Activated gamma-delta T cell treated with anti-CD3 and anti-CD28 coated beads, Interleukin-2, amount 50 U/mL, for 16 hours (primary cell): ENCODE measurements around the gene DACT2.
"Not testable (repeated sequence)": the region's sequence is repeated elsewhere in the genome, so short reads cannot be mapped to it uniquely, and the experiment has no call there.

Source experiments
- DNase-seq: peaks from one replicate; pipeline ENCODE4 v3.0.0-alpha.2; 2020; ENCODE audit warnings: low read depth

Gene DACT2

GRCh38 chr6:168301648-168302398 lies 17.8 kb downstream of the DACT2 start:
- DNase-seq = no peak

DNA sequence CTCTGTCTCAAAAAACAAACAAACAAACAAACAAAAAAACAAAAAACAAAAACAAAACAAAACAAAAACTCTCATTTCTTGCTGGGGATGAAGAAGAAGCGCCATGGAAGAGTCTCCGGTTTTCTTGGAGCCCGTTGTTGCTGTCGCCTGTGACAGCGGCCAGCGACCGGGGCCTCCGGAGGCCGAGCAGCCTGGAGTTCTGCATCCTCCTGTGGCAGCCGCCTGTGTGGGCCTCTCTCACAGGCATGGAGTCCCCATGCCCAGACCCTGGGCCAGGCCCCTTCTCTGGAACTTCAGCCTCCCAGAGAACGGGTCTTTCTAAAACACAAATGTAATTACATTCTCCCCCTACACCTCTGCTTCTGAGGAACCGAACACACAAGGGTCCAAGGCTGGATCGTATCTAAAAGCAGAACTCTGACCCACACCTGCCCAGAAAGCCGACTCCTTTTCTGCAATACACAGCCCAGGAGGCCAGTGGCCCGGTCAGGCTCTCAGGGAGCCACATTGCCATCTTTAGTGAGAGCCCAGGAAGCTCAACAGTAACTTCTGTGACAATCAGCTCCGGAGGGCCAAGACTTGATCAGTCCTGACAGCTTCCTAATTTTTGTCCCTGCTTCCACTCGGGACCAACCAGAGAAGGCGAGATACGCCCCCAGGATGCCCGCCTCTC lies 18.5 kb downstream of the DACT2 start:
- DNase-seq = no peak

DNA sequence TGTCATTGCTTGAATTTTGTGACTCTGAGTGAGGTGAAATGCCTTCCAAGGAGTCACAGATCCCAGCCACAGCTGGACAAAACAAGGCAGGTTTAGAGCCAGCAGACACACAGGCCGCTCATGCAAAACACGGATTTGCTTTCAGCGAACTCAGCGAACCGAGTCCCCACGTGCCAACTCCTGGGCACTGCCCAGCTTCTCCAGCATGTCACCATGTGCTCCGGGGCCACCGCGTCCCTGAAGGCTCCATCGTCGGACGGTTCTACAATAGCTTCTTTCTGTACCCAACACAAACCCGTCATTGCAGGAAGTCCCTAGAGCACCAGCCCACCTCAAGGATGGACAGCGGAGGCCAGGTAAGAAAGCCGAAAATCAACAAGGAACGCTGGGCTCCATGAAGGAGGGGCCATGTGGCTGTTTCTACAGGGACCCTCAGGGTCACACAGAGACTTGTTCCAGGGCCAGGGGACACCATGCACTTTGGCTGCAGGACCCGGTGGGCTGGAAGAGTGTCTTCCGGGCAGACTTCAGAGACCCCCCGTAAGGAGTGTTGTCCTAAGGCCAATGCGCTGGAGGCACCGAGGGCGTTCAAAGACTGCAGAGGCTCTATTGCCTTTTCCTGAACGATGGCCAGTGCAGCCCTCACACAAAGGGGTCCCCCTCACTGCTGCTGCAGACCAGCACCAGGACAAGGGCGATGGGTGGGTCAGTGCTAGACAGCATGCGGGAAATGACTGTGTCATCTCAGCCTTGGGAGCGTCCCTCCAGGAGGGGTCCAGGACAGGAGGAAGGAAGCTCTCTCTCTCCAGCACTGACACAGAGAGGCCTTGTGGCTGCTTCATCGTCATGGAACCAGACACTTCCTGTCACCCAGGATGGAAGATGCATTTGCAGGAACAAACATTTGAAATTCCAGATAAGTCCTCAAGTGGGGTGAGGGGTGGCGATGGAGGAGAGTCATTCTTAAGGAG lies 19.8 kb downstream of the DACT2 start:
- no peak for DNase-seq

DNA sequence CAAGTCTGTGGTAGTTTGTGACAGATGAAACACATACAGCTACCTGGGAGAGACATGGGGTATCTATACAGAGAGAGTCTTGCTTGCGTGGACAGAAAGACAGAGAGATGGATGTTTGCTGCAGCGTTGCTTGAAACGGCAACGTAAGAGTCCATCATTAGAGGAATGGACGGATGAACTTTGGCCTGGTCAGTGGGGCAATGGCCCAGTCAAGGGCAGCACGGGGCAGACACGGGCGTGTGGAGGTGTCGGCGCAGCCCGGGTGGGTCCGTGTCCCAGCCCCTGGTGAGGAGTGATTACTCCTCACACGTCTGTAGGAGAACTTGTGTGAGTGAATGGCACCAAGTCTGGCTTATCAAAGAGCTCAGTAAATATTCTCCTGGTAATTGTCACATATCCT lies 21.9 kb downstream of the DACT2 start:
- no peak for DNase-seq

GRCh38 chr6:168294901-168295300 lies 24.7 kb downstream of the DACT2 start:
- DNase-seq = no peak

DNA sequence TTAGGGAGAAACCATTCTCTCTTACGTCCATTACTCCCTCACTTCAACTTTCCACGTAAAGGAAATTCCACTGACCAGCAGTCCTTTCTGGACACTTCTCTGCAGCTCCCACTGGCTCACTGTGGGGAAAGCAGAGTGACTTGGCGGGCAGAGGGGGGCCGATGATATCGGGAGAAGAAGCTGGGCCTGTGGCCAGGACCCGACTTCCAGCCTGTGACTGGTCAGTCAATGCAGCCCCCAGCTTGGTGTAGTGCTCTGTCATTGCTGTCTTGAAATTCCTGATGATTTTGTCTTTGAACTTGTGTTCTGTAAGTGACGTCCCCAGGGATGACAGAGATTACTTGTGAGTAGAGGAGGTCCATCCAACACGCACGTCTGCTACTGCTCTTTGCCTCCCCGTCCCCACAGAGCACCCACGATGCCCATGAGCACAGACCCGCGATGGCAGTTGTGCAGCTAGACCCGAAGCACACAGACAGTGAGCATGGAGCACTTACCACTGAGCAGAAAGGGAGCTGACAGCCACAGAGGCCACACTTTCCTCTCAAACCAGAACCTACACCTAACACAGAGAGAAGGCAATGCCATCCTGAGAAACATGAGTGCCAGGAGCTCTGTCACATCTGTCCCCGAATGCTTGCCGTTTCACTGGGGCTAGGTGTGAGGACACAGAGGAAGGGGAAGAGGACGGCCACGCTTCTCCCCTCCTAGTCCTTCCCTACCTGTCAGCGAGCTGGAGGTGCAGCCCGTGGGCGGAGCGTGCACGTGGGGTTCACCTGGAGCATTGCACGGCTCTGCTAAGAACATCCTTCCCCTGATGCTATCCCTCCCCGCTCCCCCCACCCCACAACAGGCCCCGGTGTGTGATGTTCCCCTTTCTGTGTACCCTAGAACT lies 25.7 kb downstream of the DACT2 start:
- no peak for DNase-seq

GRCh38 chr6:168292826-168293225 lies 26.8 kb downstream of the DACT2 start:
- no peak for DNase-seq

DNA sequence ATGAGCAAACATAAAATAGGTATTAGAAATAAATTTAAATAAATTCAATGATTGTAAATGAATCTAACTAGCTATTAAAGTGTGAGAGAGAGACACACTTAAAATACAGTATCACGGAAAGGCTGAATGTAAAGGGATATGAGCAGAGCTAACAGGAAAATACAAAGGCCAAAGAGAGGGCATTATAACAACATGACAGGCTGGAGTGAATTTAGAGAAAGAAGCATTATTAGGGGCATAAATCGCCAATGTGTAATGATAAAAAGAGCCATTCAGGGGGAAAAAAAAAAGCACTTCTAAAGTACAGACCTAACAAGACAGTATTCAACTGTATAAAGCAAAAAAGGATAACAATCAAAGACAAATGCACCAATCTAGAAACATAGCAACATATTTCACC lies 28.1 kb downstream of the DACT2 start:
- DNase-seq = no peak

GRCh38 chr6:168290095-168290494 lies 29.5 kb downstream of the DACT2 start:
- no peak for DNase-seq

DNA sequence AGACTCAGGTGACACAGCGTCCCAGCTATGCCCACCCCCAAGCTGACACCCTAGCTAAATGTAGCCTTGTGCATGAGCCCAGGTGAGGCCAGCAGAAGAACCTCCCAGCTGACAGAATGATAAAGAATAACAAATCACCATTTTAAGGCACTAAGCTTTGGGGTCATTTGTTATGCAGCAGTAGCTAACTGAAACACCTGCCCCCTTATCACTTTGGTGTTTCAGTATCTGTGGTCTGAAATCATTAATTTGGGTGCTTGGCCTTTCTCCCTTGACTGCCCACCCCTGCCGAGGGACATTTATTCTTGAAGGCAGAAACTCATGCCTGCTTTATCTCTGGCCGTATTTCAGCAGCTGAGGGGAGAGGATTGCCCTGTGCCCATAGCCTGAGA lies 30.0 kb downstream of the DACT2 start:
- DNase-seq = no peak

- DNase-seq = no peak
These were observed 30.6 kb downstream of the DACT2 start for GRCh38 chr6:168288781-168289570.

- DNase-seq = not testable (repeated sequence)
These were observed 32.1 kb downstream of the DACT2 start for GRCh38 chr6:168287460-168287859.

- not testable (repeated sequence) for DNase-seq
These were observed 32.7 kb downstream of the DACT2 start for GRCh38 chr6:168286771-168287446.

- no peak for DNase-seq
These were observed 33.5 kb downstream of the DACT2 start for GRCh38 chr6:168286116-168286515.

- DNase-seq = no peak
These were observed 34.1 kb downstream of the DACT2 start for GRCh38 chr6:168285456-168285855.

GRCh38 chr6:168284187-168284586 lies 35.4 kb downstream of the DACT2 start:
- no peak for DNase-seq

- no peak for DNase-seq
These were observed 35.9 kb downstream of the DACT2 start for GRCh38 chr6:168283686-168284025.

GRCh38 chr6:168282985-168283685 lies 36.4 kb downstream of the DACT2 start:
- DNase-seq = no peak

DNA sequence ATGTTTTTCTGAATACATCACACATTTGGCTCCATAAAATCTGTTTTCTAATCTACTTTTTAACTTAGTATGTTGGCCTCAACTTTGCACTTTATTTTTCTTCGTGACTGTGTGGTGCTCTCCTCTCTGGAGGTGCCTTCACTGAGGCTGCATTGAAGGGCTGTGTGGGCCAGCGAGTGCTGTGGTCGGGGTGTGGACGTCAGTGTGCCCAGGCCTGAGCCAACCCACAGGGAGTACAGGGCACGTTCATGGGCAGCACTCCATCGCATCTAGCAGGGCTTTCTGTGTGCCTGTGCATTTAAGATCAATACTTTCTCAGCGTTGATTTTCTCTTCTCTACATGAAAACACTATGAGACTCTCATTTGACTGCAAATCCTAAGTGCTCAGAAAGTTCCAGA lies 37.8 kb downstream of the DACT2 start:
- DNase-seq = no peak

DNA sequence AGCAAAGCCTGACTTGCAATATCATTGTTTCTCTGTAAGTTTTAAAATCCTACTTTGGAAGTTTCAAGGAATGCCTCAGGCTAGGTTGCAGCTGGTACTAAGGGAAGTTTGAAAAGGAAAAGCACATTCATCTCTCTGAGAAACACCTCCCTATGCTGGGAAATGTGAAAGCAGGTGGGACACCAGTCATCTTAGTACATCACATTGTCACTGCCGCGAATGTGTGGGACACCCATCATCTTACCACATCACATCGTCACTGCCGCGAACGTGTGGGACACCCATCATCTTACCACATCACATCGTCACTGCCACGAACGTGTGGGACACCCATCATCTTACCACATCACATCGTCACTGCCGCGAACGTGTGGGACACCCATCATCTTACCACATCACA lies 38.3 kb downstream of the DACT2 start:
- DNase-seq = not testable (repeated sequence)
